ENCODE data around the gene EPB41.

EPB41 gene

DNA sequence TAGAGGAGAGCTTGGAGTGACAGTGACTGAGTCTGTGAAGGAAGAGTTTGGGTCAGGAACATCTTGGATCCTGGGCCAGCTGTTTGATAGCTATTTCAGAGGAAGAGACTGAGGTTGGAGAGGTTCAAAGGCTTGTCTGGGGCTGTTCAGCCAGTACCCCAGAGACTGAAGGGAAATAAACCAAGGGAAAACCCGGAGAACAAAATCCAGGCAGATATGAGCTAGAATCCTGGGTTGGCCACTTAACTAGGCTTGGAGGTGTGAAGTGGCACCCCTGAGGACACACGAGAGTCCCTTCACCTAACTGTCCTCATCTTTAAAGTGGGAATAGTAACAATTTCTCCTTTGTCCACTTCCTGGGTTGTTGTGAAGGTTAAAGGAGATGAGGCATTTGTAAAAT, 23.1 kb upstream of the EPB41 start:
- no peak for DNase-seq

DNA sequence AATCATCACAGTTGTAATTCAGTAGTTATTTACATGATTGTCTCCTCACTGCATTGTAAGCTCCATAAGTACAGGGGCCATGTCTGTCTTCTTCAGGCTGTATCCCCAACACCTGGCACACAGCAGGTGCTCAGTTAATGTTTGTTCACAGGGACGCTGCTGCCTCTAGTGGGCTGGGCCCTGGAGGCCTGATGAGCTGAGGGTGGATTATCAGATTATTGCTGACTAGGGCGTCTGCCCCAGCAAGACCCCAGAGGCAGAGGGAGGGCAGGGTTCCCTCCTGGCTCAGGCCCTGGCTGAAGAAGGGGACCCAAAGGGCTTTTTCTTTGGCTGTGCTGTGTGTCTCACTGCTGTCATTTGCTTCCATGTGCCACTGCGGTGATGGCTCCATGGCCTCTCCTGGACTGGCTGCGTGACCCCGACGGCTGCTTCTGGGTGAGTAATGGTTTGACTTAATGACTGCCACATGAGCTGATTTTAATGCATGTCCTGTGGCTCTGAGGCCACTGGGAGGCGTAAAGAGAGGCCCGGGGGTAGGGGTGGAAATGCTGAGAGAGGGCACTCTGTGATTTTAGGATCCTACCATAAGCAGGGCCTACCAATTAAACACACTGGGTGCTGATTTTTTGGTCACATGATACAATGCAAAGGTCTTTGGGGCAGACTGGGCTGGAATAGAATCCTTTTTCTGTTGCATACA, 20.8 kb upstream of the EPB41 start:
- DNase-seq, result no peak

DNA sequence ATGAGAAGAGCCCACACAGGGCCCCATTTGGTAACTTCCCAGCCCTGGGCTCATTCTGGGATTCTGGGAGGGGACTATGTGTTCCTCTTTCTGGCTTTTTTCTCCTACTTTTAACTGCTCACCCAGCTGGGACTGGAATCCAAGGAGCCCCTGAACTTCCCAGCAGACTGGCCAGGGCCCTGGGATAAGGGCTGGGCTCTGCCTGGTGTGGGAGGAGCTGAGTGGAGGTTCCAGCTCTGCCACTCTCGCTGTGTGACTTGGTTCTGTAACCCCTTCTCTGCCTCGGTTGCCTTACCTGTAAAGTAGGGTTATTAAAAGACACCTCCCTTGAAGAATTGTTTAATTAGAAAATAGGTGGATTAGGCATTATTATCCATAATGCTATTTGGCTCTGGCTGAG, 19.6 kb upstream of the EPB41 start:
- DNase-seq, result no peak

DNA sequence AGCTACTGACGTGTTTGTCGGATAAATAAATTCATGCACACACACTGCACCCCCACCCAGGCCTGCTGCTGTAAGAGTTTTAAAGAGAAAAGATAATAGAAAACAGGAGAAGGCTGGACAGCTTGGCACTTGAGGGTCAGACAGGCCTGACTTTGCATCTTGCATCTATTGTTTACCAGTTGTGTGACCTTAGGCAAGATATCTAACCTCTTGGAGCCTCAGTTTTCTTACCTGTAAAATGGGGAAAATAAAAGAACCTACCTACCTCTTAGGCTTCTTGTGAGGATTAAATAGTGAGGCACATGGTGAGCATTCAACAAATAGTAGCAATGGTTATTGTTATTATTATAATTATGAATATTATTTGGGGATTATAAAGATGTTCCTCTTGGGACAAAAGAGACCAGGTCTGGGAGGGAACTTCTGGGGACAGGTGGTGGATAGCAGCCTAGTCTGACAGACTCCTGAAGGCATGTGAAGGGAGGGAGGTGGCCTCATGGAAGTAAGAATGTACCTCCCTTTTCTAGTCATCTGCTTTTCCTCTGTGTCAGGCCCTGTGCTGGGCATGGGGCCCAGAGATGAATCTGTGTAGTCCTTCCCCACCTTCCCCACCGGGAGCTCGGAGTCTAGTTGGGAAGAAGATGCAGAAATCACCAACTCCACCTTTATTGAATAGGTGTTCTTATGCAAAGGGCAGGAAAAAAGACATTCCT, 18.3 kb upstream of the EPB41 start:
- DNase-seq, result no peak

DNA sequence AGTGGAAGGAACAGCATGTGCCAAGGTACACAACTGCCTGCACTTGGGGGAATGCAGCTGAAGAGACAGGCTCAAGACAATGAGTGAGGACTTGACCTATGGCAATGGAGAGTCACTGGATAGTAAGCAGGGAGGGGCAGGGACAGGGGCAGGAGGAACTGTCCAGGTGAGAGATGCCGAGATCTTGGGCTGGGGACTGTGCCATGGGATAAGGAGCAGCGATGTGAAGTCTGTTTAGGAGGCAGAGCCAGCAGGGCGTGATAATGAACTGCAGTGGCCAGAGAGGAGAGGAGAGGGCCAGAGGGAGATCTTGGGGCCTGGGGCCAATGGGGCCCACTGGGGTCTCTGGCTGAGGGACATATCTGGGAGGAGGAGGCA, 17.8 kb upstream of the EPB41 start:
- no peak for DNase-seq

DNA sequence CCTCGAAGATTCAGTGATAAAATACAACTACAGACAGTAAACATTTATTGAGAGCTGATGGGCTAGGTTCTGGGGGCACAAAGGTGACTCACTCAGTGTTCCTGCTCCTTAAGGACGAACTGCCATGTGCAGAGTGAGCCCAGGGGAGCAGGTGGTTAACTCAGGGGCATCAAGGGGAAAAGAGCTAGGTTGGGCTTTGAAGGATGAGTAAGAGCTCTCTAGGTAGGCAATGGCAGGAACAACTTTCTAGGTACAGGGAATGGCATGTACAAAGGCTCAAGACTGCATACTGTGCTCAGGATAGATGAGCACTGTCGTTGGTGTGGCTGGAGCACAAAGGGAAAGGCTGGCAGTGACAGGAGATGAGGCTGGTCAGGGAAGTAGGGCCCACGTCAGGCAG, 16.6 kb upstream of the EPB41 start:
- no peak for DNase-seq

DNA sequence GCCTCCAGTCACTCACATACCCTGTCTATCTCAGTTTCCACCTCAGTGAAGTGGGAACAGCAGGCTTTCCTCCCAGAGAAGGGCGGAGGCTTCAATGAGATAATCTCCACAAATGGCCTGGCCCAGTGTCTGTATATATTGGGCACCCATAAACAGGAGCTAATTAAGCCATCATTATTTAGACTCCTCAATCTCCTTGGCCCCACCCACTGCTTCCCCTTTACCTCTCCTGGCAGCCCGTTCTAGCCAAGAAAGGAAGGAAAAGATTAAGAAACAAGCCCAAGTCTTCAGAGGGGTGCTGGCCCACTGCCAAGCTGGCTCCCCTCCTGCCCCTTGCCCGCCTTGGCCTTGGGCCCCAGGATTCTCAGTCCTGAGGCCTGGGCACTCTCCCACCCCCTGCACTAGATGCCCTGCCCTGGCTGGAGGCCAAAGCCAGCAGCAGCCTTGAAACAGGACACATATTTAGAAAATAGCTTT, 15.9 kb upstream of the EPB41 start:
- DNase-seq, result no peak

DNA sequence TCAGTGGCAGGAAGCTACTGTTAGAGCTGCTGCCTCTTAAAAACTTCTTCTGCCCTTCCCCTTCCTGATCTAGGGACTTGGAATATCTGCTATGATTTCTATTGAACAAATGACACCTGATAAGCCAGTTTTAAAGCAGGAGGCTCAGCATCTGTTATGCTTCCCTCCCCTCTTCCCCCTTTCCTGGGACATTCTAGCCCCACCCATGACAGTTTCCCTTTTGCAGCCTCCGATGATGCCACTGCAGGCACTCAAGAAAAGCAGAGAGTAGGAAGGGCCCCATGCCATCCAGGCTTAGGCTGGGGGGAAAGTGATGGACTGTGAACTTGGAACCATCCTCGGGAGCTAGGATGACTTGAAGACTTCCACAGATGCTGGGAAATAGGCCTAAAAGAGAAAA, 15.1 kb upstream of the EPB41 start:
- no peak for DNase-seq

DNA sequence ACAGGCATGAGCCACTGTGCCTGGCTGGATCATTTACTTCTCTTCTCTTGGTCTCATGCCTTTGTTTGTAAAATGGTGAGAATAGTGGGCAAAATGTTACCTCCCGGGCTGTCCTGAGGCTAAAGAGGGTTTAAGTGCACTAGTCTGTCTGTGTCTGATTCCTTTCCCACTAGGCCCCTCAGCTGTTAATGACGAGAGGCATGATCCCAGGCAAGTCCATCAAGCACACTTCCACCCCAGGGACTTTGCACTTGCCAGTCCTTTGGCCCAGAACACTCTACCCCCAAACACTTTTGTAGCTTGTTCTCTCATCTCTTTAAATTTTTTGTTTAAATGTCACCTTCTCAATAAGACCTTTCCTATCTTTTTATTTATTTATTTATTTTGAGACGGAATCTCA, 13.8 kb upstream of the EPB41 start:
- DNase-seq, result no peak

DNA sequence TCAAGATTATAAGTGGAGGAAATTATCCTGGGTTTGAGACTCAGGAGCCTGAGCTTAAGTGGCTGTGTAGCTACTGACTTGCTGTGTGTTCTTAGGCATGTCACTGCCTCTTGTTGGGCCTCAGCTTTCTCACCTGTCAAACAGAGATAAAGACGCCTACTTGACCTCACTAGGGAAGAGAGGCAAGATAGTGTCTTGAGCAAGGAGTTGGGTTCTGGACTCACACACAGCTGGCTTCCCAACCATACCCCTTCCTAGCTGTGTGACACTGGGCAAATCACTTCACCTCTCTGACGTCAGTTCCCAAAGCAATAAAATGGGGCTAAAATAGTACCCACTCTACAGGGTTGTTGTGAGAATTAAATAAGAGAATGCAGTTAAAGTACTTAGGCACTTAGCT, 11.6 kb upstream of the EPB41 start:
- no peak for DNase-seq

DNA sequence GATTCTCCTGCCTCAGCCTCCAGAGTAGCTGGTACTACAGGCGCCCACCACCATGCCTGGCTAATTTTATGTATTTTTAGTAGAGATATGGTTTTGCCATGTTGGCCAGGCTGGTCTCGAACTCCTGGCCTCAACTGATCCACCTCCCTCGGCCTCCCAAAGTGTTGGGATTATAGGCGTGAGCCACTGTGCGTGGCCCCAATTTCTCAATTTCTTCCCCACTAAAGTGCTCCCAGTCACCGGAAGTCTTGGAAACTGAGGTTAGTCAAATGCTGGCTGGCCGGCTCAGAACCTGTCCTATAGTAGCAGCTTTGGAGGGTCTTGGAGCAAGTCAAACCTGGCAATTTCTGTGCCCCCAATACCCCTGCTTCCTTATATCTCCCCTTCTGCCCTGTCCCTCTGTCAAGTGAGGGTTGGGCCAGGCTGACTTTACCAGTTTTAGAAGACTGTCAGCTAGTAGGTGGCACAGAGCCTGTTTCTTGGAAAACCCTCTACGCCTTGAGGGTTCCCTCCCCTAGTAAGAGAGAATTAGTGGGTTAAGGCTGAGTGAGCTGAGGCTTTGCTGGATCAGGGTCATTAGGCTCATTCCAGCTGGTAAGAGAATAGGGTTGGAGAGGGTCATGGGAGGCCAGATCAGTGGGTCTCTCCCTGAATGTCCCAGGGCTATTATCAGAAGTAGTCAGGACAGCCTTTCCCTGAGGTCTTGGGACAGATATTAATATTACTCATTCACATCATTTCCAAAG, 8.3 kb upstream of the EPB41 start:
- DNase-seq, result no peak

DNA sequence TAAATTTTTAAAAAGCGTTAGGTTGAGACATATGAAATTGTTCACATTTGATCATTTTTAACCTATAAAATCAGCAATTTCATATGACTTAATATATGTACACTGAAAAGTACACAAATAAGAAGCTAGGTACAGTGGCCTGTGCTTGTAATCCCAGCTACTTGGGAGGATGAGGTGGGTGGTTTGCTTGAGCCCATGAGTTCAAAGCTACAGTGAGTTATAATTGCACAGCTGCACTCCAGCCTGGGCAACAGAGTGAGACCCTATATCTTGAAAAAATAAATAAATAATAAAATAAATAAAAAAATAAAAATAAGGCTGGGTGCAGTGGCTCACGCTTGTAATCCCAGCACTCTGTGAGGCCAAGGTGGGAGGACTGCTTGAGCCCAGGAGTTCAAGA, 5.2 kb upstream of the EPB41 start:
- no peak for DNase-seq

DNA sequence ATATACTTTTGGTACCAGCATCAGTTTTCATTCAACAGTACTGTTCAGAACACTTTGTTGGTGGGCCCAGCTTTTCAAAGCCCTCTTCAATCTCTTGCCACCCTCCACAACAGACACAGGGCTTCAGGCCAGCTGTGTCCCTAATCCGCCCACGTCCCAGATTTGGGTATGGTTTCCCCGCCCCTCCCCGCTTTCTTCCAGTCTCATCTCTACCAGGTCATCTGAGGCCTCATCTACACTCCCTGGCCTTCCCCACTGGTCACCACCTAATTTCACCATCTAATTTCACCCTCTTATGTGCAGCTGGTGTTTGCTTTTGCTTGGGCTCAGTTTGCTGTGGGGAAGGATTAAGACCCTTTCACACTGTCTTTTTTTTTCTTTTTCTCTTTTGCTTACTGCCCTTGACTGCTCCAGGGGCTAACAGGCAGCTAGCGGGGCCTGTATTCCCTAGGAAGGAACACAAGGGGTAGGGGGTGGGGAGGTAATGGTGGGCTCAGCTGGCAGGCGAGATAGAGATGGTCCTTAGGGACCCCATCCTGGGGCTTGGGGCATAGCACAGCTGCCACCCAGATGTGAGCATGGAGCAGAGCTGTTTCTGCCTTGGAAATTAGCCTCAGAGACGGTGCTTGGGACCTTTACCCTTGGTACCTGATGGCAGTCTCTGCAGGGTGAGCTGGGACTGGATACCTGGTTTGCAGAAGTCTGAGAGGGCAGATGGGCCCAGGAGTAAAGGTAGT, 3.8 kb upstream of the EPB41 start:
- DNase-seq, result peak; percentile 68

DNA sequence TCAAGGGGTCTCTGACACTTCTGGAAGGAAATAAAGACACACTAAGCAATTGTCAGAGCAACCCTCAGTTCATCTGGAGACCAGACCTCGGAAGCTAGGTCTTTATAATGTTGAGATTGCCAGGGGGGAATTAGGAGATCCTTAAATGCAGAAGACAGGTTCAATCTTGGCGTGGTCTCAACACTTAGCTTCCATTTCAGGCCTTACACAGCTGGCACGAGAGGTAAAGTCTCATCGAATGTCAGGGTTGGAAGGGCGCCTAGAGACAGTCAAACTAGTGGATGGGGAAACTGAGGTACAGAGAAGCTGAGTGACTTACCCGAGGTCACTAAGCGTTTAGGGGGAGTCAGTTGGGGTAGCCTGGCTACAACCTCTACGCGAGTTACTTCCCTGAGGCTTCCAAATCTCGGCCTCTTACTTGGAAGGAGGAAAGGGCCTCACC, 562 bp upstream of the EPB41 start:
- no peak for DNase-seq

DNA sequence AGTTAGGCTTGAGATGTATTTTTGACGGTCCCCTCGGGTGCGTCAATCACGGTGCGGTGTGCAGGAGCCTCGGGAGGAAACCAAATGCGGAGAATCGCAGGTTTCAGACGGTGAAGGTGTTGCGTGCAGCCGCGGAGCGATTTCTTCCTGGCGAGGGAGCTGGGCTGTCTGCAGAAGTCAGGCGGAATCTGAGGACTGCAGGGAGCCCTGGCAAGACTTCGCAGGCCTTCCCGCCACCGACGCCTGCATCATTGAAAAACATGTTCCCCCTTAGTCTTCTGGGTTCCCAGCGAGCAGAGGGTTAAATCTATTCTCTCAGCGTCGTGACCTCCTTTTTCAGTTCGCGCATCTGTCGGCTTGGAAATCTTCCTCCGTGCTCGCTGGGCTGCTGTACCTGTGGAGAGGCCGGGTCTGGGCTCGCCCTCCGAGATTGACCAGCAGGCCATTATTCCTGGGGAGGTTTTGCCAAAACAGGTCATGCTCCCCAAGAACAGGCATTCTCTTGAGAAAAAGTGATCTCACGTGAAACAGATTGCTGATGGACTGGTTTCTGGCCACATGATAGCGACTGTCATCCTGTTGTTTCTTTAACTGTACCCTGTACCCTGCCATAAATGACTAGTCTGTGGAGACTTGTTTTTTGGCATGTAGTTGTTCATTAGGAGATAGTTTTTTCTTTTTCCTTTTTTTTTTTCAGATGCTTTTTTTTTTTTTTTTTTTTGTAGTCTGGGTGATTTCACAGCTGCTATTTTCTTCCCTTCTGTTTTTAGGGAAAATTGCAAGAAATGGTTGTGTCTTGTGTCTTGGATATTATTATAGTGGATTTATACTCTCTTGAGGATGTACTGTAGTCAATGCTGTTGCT, 894 bp downstream of the EPB41 start:
- DNase-seq, result peak; percentile 66

DNA sequence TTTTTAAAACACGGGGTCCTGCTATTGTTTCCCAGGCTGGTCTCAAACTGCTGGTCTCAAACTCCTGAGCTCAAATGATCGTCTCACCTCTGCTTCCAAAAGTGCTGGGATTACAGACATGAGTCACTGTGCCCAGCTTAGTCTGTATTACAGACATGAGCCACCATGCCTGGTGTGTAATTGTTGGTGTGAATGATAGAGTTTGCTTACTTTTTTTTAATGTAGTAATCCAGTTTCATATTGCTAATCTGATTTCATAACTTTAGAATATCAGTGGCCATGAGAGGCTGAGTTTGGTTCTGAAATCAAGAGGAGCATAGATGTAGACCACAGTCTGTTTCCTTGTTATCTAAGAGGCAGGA, 3.4 kb downstream of the EPB41 start:
- DNase-seq, result no peak

DNA sequence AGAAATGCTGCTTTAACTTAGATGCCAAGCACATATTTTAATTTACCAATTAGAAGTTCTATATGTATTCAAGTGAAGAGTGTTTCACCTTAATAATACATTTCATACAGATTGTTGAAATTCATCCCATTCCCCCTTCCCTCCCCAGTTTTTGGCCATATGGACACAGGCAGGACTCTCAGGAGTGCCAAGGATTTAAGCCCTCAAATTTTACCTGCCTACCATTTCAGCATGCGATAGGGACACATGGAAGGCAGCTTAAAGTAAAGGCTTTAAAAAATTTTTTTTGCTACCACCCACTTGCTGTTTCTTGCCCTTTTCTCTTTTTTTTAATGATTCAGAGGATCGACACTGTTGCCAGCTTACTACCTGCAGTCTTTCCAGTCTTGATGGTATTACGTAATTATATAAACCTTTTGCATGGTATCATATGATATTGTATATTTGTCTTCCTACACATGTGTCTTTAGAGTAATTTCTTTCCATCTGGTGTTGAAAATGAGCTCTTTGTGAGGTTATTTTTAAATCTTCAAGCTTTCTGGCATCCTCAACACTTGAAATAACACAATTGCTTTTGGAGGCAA, 7.0 kb downstream of the EPB41 start:
- peak; percentile 56 for DNase-seq

DNA sequence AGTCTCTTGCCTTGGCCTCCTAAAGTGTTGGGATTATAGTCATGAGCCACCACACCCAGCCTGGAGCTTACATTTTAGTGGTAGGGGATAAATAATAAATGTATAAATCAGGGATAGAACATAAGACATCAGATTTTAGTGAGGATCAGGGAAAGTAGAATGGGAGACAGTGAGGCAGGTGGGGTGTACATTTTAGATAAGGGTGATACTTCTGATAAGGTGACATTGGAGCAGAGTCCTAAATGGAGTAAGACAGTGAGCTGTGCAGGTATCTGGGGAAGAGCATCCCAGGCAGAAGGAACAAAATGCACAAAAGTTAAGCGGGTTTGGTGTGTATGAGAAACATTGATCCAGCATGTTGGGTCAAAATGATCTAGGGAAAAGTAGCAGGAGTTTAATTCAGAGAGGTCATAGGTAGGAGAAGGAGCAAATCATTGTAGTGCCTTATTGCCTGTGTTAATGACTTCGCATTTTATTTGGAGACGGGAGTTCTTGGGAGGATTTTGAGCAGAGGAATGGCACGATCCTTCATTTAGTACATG, 11.1 kb downstream of the EPB41 start:
- DNase-seq, result no peak

DNA sequence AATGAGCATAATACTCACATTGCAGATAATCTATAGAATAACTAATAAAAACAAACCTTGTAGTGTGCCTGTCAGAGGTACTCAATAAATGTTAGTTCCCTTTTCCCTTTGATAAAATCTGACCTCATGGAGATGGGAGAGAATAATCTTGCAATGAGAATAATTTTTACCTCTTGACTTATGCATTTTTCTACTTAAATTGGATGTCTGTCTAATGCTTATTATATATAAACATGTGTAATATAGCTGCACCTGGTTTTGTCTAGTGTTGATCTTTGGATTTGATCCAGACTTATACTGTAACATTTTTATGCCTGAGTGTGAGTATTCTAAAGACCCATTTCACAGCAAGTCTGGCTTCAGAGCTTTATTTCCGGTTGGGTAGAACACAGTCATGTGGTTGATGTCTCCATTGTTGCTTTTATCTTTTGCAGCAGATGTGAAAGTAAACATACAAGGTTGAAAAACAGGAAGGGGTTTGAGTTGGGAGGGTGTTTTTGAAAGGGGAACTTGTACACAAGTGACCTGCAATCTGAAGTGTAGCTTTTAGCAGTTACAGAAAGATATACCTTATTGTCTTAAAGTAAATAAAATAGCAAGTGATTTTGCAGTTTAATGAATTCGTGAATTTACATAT, 12.4 kb downstream of the EPB41 start:
- DNase-seq, result no peak

DNA sequence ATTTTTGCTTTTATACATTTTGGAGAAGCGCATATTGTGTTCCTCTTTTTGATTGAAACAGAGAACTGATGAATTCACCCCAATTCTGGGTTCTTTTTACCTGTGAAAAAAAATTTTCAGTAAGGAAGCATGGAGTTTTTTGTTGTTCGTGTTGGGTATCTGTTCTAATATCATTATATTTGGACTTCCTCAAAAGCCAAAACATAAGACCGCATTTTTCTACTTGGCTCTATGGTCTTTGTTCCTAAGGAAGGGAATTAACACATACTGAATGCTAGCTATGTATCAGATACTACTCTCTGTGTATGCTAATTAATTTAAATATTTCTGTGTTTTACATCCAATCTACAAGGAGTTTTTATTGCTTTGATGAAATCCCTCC, 12.9 kb downstream of the EPB41 start:
- DNase-seq, result no peak

DNA sequence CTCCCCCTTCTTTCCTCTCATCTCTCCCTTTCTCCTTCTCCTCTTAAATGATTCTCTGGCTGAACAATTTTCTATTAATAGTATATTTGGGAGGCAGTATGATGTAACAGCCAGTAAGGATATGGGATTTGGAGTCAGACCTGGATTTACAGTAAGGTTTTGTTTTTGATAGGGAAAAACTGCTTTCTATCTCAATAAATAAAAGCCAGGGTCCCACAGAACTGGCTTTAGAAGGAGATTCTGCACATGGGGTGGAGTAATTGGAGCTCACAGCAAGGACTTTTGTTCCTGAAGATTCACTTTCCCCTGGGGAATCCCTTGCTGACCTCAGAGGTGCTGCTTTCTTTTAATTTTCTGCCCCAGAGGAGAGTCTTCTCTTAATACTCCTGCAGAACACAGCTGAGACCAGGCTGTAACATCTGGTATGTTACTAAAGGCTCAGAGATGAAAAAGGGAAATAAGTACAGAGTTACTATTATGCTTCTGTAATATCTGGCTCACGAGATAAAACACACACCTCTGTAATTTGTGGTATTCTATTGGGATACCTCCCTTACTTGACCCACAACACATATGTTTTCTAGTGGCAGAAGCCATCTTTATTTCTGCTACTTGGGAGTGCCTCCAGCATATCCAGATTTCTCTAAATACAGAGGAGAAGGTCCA, 13.4 kb downstream of the EPB41 start:
- DNase-seq, result peak; percentile 67

Measured in NCI-H2171 (cell line).